NCI-H226 (cell line): ENCODE results near the gene ALOX12B.
"Not testable (repeated sequence)": the region's sequence is repeated elsewhere in the genome, so short reads cannot be mapped to it uniquely, and the experiment has no call there.

ENCODE experiments used
- DNase-seq: peaks from one replicate; pipeline ENCODE4 v3.0.0-alpha.2; 2015

ALOX12B gene

DNA sequence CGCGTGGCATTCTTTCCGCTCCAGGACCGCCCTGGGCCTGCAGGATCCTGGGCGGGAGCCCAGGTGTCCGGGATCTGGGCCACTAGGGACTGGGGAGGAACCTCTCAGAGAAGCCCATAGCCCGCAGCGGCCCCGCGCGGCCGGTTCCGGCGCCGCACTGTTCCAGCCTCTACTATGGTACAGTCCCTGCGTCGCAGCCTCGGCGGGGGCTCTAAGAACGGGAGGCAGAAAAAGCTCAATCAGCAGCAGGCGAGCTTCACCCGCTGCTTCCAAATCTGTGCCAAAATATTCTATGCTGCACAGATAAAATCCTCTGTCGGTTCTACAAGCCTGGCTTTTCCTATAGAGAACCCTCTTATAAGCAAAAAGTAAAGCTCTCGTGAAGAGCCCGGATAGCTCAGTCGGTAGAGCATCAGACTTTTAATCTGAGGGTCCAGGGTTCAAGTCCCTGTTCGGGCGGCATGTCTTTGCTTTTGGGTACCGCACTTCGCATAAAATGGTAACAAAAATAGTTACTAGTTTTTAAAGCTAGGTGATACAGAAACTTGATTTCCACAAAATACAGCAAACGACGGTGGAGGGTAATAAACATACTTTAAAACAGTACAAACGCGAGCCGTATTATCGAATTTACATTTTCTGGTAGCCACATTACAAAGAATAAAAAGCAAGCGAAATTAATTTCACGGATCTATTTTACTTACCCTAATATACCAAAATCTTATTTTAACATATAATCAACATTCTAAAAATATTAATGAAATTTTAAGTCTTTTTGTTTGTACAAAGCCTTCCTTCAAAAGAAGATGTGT lies 31.5 kb upstream of the ALOX12B start:
- peak; percentile 78 for DNase-seq

DNA sequence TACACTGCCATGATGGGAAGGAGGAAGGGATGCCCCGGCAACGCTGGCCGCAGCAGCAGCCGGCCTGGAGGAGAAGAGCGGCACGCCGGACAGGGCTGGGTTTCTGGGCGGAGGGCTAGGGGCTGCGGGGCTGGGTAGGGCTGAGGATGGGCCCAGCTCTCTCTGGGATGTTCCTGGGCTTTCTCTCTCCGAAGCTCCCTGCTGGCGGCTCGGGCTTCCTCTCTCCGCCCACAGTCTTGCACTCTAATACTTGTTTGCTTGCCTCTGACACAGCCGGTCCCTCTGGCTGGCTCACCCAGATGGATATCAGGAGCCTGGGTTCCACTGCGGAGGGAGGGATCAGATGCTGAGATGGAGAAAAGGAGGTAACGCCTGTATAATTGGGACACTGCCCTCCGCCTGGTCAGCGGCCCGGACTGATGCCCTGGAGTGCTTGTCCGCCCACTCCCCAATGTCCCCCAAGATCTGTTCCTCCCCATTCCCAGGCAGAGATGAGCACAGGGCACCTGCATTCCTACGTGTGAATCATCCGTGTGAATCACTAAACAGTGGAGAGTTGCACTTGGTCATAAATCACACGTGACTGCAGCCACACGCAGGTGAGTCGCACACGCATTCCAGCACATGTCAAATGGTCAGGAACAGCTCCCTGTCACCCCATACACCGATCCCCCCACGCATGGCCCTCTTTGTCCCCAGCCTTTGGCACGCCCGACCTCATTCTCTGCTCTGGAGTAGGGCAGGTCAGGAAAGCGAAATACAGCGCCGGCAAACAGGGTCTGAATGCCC lies 30.7 kb upstream of the ALOX12B start, which contains the start of gene ALOXE3:
Gene ALOXE3, minus strand, starts transcription at position 535 of the 789 bp plus-strand sequence. Its CDS starts 524 bp downstream, at position 11.
- DNase-seq, result peak; percentile 84

DNA sequence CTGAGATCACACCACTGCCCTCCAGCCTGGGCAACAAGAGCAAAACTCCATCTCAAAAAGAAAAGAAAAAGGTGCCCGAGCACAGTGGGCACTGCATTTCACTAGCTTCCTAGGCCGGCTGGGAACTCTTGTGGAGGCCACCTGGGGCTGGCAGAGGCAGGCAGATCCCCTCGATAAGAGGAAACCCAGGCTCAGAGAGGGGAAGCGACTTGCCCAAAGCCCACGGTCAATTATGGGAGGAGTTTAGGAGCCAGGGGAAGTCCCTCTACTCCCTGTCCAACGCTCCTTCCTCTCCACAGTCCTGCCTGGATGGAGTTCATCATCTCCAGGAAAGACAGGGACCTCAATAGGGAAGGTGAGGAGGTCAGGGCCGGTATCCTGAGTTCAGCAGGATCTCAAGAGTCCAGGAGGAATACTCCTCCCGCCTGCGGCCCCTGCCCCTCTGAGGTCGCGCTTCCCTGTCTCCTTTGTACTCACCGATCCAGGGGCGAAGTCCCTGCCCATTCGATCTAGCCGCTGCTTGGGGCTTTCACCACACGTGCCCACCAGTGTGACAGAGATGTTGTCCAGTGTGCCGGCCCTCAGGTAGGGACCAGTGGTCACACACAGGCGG lies 30.0 kb upstream of the ALOX12B start:
- no peak for DNase-seq

DNA sequence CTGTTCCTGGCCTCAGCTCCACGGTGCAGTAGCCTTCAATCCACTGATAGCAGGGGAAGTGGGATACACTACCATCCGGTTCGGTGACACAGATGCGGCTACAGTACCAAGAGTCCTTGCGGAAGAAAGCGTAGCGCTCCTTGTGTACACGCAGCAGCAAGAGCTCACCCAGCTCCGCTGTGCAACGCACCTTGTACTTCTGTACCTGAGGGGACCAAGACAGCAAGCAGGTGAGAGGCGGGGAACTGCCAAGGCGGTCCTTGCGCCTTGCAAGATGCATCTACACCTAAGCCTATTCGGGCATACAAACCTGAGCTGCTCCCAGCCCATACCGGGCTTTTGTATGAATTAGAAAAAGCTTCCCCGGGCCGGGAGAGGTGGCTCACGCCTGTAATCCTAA lies 29.3 kb upstream of the ALOX12B start:
- no peak for DNase-seq

DNA sequence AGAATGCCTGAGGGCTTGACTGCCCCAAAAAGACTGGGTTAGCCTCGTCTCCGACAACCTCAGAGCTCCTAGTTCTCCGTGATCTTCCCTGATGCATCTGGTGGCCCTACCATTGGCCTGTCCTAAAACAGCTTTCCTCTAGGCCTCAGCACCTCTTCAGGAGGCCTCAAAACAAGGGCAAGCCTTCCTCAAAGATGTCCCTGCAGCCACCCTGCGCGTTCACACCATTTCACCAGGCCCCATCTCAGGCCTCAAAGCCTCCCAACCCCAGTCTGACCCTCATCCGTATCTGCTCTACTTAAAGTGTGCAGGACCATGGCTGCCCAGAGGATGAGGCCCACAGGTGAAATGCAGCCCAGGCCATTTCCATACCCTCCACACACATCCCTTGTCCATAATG lies 23.4 kb upstream of the ALOX12B start:
- DNase-seq, result no peak

DNA sequence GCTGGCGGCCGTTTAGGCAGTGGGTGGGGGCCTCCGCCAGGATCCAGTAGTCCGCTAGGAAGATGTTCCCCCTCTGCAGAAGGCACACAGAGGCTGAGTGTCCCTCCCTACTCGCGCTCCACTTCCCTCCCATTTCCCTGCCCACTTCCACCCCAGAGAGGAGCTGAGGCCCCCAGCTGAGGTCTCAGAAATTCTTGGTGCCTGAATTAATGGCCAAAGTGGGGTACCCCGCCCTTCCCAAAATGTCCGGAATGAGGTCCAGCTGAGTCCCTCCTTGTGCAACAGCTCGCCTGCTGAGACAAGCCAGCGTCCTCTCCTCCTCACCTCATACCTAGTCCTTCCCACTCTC lies 22.9 kb upstream of the ALOX12B start:
- DNase-seq, result no peak

DNA sequence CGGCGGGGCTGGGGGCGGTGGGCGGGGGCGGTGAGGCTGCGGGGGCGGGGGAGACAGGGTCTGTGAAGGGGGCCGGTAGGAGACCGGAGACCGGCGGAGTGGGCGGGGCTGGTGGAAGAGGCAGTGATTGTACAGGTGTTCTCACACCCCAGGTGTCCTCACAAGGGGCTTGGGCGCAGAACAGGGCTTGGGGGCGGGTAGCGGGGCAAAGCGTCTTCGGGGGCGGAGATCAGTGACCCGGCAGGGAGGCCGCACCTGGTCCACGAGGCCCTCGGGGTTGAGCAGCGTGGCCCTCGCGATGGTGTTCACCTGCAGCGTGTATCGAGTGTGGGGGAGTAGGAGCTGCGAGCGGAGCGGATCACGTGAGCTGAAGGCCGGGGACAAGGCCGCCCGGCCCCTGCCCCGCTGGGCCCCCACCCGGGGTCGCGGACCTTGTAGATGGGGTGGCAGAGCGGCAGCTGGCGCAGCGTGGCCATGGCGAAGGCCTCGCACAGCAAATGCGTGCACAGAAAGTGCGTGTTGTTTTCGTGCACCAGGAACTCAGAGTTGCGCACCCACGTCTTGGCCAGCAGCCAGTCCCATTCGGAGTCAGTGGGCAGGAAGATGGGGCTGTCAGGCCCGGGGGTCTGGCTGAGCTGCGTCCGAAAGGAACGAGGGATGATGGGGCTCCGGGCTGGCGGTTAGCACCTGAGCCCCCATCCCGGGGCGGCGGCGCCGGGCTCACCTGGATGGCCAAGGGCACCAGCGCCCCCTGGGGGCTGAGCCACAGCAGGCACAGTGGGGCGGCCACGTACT lies 22.3 kb upstream of the ALOX12B start:
- no peak for DNase-seq

DNA sequence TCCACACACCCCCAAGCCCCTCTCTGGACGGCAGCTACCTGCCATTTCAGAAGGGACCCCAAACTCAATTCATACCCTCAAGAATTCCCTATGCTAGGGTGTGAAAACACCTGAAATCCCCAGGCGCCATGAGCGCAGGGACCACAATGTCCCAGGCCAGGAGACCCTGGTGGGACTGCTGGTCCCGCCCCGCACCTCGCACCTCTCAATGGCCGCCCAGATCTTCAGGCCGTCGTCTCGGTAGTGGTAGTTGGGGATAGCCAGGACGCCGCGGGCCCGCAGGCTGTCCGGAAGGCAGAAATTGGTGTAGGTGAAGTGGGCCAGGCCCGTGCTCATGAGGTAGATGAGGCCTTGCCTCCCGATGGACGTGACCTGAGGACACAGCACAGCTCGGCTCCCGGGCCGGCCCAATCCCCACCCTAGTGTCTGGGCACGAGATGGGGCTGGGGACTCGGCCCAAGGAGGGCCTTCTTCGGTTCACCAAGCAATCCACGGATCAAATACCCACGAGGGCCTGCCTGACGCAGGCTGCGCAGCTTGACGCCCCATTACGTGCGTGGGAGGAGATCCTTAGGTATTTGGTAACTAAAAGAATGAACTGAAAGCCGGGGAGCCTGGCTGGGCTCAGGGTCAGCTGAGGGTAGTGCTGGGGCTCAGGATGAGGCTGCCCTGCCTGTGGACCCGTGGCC lies 21.6 kb upstream of the ALOX12B start:
- DNase-seq, result no peak

DNA sequence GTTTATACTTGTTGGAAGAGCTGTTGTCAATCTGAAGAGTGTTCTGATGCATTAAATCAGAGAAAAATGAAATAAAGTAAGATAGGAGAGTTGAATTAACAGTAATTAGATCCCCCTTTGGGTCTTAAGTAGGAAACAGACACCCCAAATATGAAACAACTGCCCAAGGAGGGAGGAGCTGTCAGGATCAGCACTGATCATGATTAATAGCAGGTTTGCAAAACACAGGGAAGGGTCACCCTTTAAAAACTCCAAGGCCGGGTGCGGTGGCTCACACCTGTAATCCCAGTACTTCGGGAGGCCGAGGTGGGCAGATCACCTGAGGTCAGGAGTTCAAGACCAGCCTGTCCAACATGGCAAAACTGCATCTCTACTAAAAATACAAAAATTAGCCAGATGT lies 19.5 kb upstream of the ALOX12B start:
- not testable (repeated sequence) for DNase-seq

DNA sequence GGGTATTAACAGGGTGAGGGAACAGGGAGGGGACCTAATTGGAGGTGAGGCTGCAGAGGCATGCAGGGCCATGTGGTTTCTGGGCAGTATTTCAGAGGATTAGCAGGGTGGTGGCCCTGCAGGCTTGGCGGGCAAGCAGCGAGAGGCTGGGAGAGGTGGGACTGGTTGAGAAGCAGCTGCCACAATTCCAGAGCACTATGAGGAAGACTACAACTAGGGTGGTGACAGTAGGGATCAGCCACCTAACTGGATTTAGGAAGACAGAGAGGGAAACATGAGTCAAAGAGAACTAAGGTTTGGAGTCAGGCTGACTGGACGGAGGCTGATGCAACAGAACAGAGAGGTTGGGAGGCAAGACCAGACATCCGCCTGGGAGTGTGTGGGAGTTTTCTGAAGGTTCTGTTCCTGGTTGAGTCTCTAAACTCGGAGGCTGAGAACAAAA lies 18.5 kb upstream of the ALOX12B start:
- peak; percentile 63 for DNase-seq

DNA sequence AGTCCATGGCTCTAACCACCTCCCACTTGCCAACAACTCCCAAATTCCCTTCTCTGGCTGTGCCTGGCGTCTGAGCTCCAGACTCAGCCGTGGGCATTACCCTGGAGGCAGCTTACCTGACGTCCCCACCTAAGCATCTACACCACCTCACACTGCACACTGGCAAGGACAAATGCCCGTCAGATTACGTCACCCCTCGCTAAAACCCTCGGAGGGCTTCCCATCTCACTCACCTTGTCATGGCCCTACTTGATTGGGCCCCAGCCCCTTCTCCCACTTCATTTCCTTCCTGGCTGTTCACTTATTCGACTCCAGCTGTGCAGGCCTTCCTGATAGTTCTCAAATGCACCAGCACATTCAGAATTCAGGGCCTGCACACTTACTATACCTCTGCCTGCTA lies 17.4 kb upstream of the ALOX12B start:
- no peak for DNase-seq

DNA sequence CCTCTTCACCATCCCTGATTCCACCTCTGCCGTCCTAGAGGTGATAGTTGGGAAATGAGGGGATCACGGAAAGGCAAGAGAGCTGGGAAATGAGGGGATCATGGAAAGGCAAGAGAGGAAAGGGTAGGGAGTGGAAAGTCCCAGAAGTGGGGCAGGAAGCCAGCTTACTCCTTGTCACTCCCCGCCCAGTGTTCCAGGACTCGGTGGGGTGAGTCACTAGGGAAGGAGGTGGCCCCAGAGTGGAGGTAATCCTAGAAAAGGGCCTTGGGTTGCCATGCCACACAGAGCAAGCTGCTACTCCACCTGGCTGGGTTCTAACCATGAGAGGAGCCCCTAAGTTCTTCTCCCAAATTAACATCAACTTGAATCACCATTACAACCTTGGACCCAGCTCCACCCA lies 16.0 kb upstream of the ALOX12B start:
- no peak for DNase-seq

DNA sequence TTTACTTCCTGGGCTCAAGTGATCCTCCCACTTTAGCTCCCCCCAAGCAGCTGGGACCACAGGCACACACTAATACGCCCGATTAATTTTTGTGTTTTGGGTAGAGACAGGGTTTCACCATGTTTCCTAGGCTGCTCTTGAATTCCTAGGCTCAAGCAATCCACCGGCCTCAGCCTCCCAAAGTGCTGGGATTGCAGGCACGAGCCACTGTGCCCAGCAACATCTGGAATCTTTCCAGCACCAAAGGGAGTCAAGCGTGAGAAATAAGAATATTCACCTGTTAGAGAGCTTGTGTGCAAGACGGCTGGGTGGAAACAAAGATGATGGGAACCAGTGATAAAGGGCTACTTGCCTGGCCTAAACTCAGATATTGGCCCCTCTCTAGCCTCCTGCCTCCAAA lies 14.2 kb upstream of the ALOX12B start:
- DNase-seq, result no peak

DNA sequence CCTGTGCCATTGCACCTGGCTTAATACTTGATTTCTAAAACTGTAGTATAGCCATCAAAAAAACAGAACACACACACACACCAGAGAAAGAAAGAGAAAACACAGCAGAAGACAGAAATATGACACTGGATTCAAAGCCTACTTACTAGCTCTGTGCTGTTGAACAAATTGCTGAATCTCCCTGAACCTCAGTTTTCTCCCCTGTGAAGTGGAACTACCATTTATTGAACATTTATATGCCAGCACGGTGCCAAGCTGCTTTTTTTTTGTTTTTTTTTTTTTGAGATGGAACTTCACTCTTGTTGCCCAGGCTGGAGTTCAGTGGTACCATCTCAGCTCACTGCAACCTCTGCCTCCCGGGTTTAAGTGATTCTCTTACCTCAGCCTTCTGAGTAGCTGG lies 13.2 kb upstream of the ALOX12B start:
- no peak for DNase-seq

DNA sequence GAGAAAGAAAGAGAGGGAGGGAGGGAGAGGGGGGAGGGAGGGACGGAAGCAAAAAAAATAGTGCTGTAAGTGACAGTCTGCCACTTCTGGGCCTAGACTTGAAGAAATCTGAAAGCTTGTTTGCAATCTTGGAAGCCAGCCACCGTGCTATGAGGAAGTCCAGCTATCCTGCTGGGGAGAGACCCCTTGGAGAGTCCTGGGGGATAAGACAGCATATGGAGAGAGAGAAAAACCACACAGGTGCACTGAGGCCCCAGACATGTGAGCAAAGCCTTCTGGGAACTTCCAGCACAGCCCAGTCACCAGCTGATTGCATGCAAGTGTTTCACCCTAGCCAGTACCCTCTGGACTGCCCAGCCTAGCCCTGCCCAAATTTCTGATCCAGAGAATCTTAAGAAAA lies 12.6 kb upstream of the ALOX12B start:
- no peak for DNase-seq

DNA sequence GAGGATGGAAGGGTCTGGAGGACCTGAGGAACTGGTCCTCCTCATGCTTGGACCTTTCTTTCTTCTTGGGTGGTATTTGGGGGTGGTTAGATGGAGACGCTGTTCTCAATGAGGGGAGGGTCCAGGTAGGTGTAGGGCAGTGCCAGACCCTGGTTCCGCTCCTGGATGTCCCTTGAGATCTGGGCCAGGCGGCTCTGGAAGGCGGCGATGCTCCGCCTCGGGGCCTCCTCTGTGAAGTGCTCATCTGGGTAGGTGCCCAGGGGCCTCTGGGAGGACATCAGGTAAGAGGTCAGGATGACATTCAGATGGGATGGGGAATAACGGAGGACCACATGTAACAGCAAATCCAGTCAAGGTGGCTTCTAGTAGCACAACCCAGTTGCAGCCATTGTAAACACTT lies 9.0 kb upstream of the ALOX12B start:
- DNase-seq, result no peak

DNA sequence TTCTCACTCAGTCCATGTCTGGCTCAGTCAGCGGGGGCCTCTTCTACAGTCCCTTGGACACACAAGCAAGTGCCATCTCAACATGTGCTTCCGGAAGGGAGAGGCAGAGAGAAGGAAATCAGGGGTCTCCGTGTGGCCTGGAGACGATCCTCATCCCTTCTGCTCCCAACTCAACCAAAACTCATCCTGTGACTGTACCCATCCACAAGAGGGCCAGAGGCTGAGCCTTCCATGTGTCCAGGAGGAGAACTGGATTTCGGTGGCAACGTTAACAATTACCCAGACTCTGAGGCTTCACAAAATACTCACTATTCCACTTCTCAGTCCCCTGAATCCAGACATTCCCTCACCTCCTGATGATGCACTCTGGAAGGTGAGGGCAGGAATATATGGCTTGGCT lies 7.8 kb upstream of the ALOX12B start:
- no peak for DNase-seq

DNA sequence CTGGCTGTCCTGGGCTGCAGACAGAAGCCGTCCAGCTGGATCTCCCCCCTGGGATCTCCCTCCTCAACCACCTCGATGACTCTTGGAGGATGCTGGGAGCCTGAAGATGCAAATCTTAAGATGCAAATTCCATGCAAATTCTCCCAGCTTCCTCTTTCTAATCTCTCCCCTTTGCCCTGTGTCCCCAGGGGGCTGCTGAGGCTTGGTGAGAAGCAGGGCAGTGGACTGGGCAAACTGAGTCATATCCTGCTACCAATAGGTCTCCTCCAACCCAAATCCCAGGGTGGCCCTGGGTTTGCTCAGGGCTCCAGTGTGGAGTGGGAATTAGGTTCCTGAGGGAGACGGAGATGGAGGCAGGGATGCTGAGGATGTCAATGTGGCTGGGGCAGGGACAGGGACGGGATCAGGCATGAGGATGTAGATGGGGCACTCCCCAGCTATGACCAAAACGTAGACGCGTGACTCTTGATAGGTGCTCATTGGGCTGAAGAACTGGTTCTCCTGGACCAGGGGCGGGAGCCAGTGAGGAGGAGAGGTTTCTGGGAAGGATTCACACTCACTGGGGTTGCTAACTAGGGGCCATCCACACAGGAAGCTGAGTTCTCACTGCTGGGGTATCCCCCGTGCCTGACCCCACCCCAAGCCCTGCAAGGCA lies 3.6 kb upstream of the ALOX12B start:
- DNase-seq, result no peak

DNA sequence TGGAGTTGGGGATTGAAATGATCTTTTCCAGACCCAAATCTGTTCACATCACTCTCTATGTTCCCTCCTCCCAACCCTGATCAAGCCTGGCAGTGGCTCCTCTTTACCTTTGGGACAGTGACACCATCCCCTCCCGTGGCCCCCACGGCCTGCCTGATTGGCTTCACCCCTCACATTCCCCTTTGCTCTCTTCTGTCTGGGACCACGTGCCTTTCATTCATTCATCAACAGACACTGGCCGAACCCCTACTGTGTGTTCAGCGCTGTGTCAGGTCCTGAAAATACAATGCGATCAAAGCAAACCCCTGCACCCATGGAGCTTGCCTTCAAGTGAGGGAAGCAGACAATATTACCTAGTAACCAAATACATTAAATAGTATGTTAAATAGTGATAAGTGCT lies 2.2 kb upstream of the ALOX12B start:
- no peak for DNase-seq

DNA sequence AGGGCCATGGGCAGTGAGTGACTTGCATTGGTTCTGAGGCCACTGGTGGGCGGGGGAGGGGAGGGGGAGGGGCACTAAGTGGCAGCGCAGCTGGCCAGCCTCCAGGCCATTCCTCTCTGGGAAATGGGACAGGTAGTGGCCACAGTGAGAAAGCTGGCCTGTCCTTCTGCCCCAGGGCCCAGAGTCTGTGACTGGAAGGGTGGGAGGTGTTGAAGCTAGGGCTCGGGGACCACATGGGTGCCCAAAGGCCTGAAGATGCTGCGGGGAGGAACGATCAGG lies 375 bp upstream of the ALOX12B start:
- no peak for DNase-seq

DNA sequence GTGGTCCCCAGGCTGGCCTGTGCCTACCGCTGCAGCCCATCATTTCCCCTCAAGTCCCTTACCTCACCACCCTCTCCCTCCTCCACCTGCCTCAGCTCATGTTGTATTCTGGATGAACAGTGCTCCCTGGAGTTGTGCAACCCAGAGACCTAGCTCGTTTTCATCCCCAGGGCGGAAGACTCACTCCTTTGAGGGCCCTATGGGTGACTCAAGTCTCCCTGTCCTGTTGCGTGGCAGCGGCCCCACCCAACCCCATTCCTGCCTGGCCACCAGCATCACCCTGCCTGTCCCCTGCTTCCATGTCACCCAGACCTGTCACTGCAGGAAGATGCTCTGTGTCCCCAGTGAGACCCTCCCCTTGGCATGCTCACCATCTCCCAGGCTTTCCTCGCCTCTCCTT lies 3.3 kb downstream of the ALOX12B start:
- no peak for DNase-seq

DNA sequence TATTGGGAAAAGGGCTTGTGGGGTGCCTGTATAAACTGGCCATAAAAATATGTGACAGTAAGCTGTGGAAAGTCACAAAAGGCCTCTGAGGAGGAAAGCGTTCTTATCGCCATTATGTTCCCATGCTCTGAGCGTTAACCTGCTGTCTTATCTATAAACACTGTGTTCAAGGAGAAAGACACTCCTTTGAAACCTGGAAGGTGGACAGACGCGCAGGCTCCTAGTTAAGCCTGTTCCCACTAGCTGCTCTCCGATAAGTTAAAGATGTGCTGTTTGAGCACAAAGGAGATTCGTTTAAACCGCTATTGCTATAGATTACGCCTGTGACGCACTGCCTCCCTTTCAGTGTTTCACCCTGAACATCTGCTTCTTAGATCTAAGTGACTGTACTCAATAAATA lies 5.2 kb downstream of the ALOX12B start:
- no peak for DNase-seq
